Esophagus muscularis mucosa (tissue), 4 donors: ENCODE results near the gene NEK4.

ENCODE experiments used
- CTCF ChIP-seq, 3 experiments: fragments of 200-600 bp in 2 of 3; fragments of 450-650 bp in 1 of 3; sonication (generic) in 2 of 3; IDR thresholded peaks; one replicate each; pipeline ENCODE4 v1.5.1; 2017 to 2019; ENCODE audit warnings: antibody characterized with exemption in 3 of 3, mild to moderate bottlenecking in 2 of 3, moderate library complexity in 1 of 3
- EP300 ChIP-seq: sonication (generic); formaldehyde crosslinking; IDR thresholded peaks from one replicate; pipeline ENCODE4 v1.6.1; 2017; ENCODE audit warnings: antibody characterized with exemption
- POLR2A ChIP-seq: fragments of 450-650 bp; IDR thresholded peaks from one replicate; pipeline ENCODE4 v1.6.1; 2017; ENCODE audit warnings: antibody characterized with exemption, moderate library complexity, mild to moderate bottlenecking, low read depth
- POLR2AphosphoS5 ChIP-seq, 2 donors: sonication (generic); formaldehyde crosslinking; IDR thresholded peaks; one replicate each; pipeline ENCODE4 v1.6.1; 2017; ENCODE audit warnings: antibody characterized with exemption in 2 of 2

DNA sequence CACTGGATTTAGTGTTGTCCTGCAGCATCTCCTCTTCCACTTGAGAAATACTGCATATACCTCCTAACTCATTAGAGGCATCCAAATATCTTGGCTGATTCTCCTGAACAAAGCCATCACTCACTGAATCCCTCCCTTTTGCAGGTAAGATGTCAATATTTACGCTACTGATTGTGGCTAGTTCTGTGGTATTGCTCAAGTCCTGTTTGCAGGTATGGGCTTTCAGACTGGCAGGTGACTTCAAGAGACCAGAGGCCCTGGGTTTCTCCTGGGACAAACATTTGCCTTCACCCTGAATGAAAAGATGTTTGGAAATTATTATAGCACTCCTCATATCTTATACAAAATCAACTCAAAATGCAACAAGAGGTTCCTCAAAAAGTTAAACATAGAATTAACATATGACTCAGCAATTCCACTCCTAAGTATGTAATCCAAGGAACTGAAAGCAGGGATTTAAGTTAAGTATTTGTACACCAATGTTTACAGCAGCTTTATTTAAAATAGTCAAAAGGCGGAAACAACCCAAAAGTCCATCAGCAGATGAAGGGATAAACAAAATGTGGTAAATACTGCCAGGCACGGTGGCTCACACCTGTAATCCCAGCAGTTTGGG is 18.6 kb downstream of the NEK4 start:
- TF ChIP-seq POLR2A (no peak), CTCF (IDR thresholded peaks at IDR 0.05) (no peak), POLR2AphosphoS5 (IDR thresholded peaks at IDR 0.05) (no peak), EP300 (no peak)
